Neuronal stem cell (in vitro differentiated cells): Measurements from ENCODE around the gene MYLK3.

Source experiments
- DNase-seq: peaks from one replicate; pipeline ENCODE4 v3.0.0-alpha.2; 2013; ENCODE audit warnings: low spot score
- H2AFZ ChIP-seq: one replicate; pipeline ENCODE4 v1.6.1; 2013; ENCODE audit warnings: mild to moderate bottlenecking, low read length, inconsistent platforms
- H2AK5ac ChIP-seq: 2 replicates; pipeline ENCODE4 v1.6.1; 2013; ENCODE audit warnings: low read depth, mild to moderate bottlenecking, inconsistent platforms, low read length, moderate library complexity, mixed read lengths
- H2BK120ac ChIP-seq: 2 replicates; pipeline ENCODE4 v1.6.1; 2013; ENCODE audit warnings: low read depth, mild to moderate bottlenecking, inconsistent platforms, low read length, moderate library complexity, mixed read lengths
- H2BK12ac ChIP-seq: one replicate; pipeline ENCODE4 v1.6.1; 2013; ENCODE audit warnings: low read length, inconsistent platforms
- H2BK15ac ChIP-seq: 2 replicates; pipeline ENCODE4 v1.6.1; 2013; ENCODE audit warnings: mild to moderate bottlenecking, low read length, inconsistent platforms, mixed read lengths
- H2BK5ac ChIP-seq: one replicate; pipeline ENCODE4 v1.6.1; 2013; ENCODE audit warnings: inconsistent platforms, mild to moderate bottlenecking, low read length, moderate library complexity
- H3K14ac ChIP-seq: one replicate; pipeline ENCODE4 v1.6.1; 2013; ENCODE audit warnings: low read length, inconsistent platforms
- H3K18ac ChIP-seq: 2 replicates; pipeline ENCODE4 v1.6.1; 2013; ENCODE audit warnings: low read length, inconsistent platforms
- H3K23ac ChIP-seq: 2 replicates; pipeline ENCODE4 v1.6.1; 2013; ENCODE audit warnings: low read depth, mild to moderate bottlenecking, mixed read lengths, low read length, inconsistent platforms; ENCODE audit not compliant: poor library complexity
- H3K27ac ChIP-seq: replicated peaks from 3 replicates; pipeline ENCODE4 v1.5.1; 2013; ENCODE audit warnings: low read length, inconsistent platforms
- H3K27me3 ChIP-seq, 3 experiments: 2 replicates each; pipeline ENCODE4 v1.6.1; 2013; ENCODE audit warnings: low read length in 3 of 3, mild to moderate bottlenecking in 2 of 3, inconsistent platforms in 1 of 3, low read depth in 1 of 3, mixed read lengths in 1 of 3, moderate library complexity in 1 of 3; ENCODE audit not compliant: control insufficient read depth in 3 of 3, insufficient read depth in 3 of 3
- H3K36me3 ChIP-seq, 2 donors: replicated peaks in 1 of 2; 2 replicates each; pipeline ENCODE4 v1.6.1; 2013; ENCODE audit warnings: low read length in 2 of 2; ENCODE audit not compliant: control insufficient read depth in 2 of 2, insufficient read depth in 2 of 2
- H3K4ac ChIP-seq: 2 replicates; pipeline ENCODE4 v1.6.1; 2013; ENCODE audit warnings: inconsistent platforms, mild to moderate bottlenecking, low read length, moderate library complexity
- H3K4me1 ChIP-seq, 2 donors: 1 replicate in 1 of 2; 2 replicates in 1 of 2; pipeline ENCODE4 v1.6.1; 2013; ENCODE audit warnings: low read length in 2 of 2, low read depth in 1 of 2; ENCODE audit not compliant: control insufficient read depth in 2 of 2, insufficient read depth in 1 of 2
- H3K4me2 ChIP-seq: one replicate; pipeline ENCODE4 v1.6.1; 2013; ENCODE audit warnings: mild to moderate bottlenecking, low read length, inconsistent platforms; ENCODE audit not compliant: insufficient read depth, poor library complexity, severe bottlenecking
- H3K4me3 ChIP-seq, 2 donors: 2 replicates each; pipeline ENCODE4 v1.5.1; 2013; ENCODE audit warnings: low read length in 2 of 2, mild to moderate bottlenecking in 2 of 2, inconsistent platforms in 1 of 2, moderate library complexity in 1 of 2
- H3K79me1 ChIP-seq: one replicate; pipeline ENCODE4 v1.6.1; 2013; ENCODE audit warnings: low read depth, mild to moderate bottlenecking, inconsistent platforms, low read length, moderate library complexity
- H3K9ac ChIP-seq: one replicate; pipeline ENCODE4 v1.6.1; 2013; ENCODE audit warnings: mild to moderate bottlenecking, low read depth, low read length, inconsistent platforms; ENCODE audit not compliant: poor library complexity
- H3K9me3 ChIP-seq, 2 donors: replicated peaks in 1 of 2; 2 replicates each; pipeline versions ENCODE3 to v1.6.1; 2013; ENCODE audit warnings: low read length in 2 of 2, mild to moderate bottlenecking in 2 of 2, inconsistent platforms in 1 of 2, low read depth in 1 of 2, mixed read lengths in 1 of 2, moderate library complexity in 1 of 2; ENCODE audit not compliant: control insufficient read depth in 2 of 2, insufficient read depth in 1 of 2
- H4K8ac ChIP-seq: one replicate; pipeline ENCODE4 v1.6.1; 2013; ENCODE audit warnings: low read depth, mild to moderate bottlenecking, inconsistent platforms, low read length, moderate library complexity
- H4K91ac ChIP-seq: one replicate; pipeline ENCODE4 v1.6.1; 2013; ENCODE audit warnings: low read length, low read depth, mild to moderate bottlenecking, inconsistent platforms; ENCODE audit not compliant: poor library complexity
- WGBS, 2 donors: extraction: QIAGEN DNeasy Blood & Tissue Kit; methylation state at CpG; one replicate each; pipeline ENCODE4 v1.1.7; 2013; ENCODE audit warnings: missing lambda C conversion rate in 2 of 2, mixed read lengths in 1 of 2; ENCODE audit not compliant: insufficient read length in 2 of 2, insufficient replicate concordance in 1 of 2; ENCODE audit errors: extremely low coverage in 2 of 2; 5-methylcytosine and 5-hydroxymethylcytosine counted together

The MYLK3 gene

GRCh38 chr16:46759309-46759708 lies 11.2 kb upstream of the MYLK3 start:
- Histone ChIP-seq H3K18ac (no peak overlapping the region), H2AK5ac (no peak overlapping the region), H3K9ac (no peak overlapping the region), H4K91ac (no peak overlapping the region), H4K8ac (no peak overlapping the region), H2BK15ac (no peak overlapping the region), H3K27ac (no peak overlapping the region), H2BK12ac (no peak overlapping the region), H3K4ac (no peak overlapping the region), H3K4me1 (peaks cover 9 to 11% of the 10 kb centered on the region in 2 donors), H3K14ac (no peak overlapping the region), H3K23ac (no peak overlapping the region), H3K27me3 (no peaks in the 10 kb centered on the region), H2BK120ac (no peak overlapping the region), H3K4me2 (no peak overlapping the region), H3K79me1 (no peaks in the 10 kb centered on the region), H3K4me3 (no peak overlapping the region), H2AFZ (no peak overlapping the region), H3K36me3 (no peaks in the 10 kb centered on the region), H3K9me3 (no peaks in the 10 kb centered on the region), H2BK5ac (no peak overlapping the region)
- DNase-seq: no peak
- WGBS, 2 donors: no CpG with 5 or more reads among the region's 5 CpGs

- H2AK5ac ChIP-seq: peak overlapping the region; percentile 36
- WGBS, 2 donors: no CpG with 5 or more reads among the region's 21 CpGs
- H2BK15ac ChIP-seq: peak overlapping the region; percentile 38
- H3K4me1 ChIP-seq: peaks cover 9 to 11% of the 10 kb centered on the region in 2 donors
- H3K4ac ChIP-seq: no peak overlapping the region
- no peaks in the 10 kb centered on the region for H3K36me3 ChIP-seq
- no peaks in the 10 kb centered on the region for H3K79me1 ChIP-seq
- H4K8ac ChIP-seq: peak overlapping the region; percentile 8
- peak overlapping the region; percentile 67 for H3K18ac ChIP-seq
- no peak overlapping the region for H3K23ac ChIP-seq
- H3K4me2 ChIP-seq: no peak overlapping the region
- H3K14ac ChIP-seq: no peak overlapping the region
- H3K27me3 ChIP-seq: no peaks in the 10 kb centered on the region
- peak overlapping the region; percentile 49 for H2BK12ac ChIP-seq
- no peak overlapping the region for H4K91ac ChIP-seq
- DNase-seq: no peak
- no peak overlapping the region for H3K9ac ChIP-seq
- H2BK5ac ChIP-seq: no peak overlapping the region
- no peak overlapping the region for H2BK120ac ChIP-seq
- no peak overlapping the region for H3K4me3 ChIP-seq
- H3K9me3 ChIP-seq: no peaks in the 10 kb centered on the region
- H3K27ac ChIP-seq: no peak overlapping the region
- peak overlapping the region; percentile 67 for H2AFZ ChIP-seq
Measured at GRCh38 chr16:46757339-46758050, 9.4 kb upstream of the MYLK3 start.

DNA sequence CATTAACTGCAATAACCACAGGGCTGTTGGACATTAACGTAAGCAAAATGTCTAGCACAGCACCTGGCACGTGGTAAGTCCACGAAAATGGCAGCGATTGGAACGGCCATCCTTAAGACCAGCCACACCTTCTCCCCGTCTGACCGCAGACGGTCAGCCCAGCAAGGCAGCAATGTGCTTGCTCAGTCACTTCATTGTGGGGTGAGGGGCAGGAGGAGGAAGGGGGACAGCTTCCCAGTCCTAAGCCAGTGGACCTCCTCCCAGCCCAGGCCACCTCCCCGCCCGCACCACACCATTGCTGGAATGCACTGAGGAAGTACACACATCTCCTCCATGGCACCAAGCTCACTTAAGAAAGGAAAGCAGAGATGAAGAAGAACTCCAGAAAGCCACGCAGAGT lies 8.6 kb upstream of the MYLK3 start:
- Histone ChIP-seq H3K9ac (no peak overlapping the region), H3K4me2 (no peak overlapping the region), H3K79me1 (no peaks in the 10 kb centered on the region), H3K14ac (no peak overlapping the region), H2AFZ (no peak overlapping the region), H4K91ac (no peak overlapping the region), H3K4ac (no peak overlapping the region), H2BK120ac (no peak overlapping the region), H2AK5ac (no peak overlapping the region), H3K36me3 (no peaks in the 10 kb centered on the region), H2BK5ac (no peak overlapping the region), H3K4me3 (no peak overlapping the region), H3K4me1 (peaks cover 9 to 11% of the 10 kb centered on the region in 2 donors), H2BK12ac (no peak overlapping the region), H2BK15ac (no peak overlapping the region), H4K8ac (no peak overlapping the region), H3K18ac (no peak overlapping the region), H3K23ac (no peak overlapping the region), H3K9me3 (no peaks in the 10 kb centered on the region), H3K27ac (no peak overlapping the region), H3K27me3 (no peaks in the 10 kb centered on the region)
- no CpG with 5 or more reads among the region's 11 CpGs for WGBS, 2 donors
- DNase-seq: no peak

GRCh38 chr16:46753015-46753414 lies 4.9 kb upstream of the MYLK3 start:
- no peak for DNase-seq
- Histone ChIP-seq H3K4ac (no peak overlapping the region), H4K8ac (no peak overlapping the region), H3K14ac (no peak overlapping the region), H3K23ac (no peak overlapping the region), H3K18ac (no peak overlapping the region), H3K27ac (no peak overlapping the region), H3K4me2 (no peak overlapping the region), H3K4me1 (peaks cover 14 to 18% of the 10 kb centered on the region in 2 donors), H2BK12ac (no peak overlapping the region), H3K27me3 (no peaks in the 10 kb centered on the region), H2BK5ac (no peak overlapping the region), H2BK15ac (no peak overlapping the region), H2AFZ (no peak overlapping the region), H2BK120ac (no peak overlapping the region), H3K79me1 (no peaks in the 10 kb centered on the region), H3K9me3 (no peaks in the 10 kb centered on the region), H3K9ac (no peak overlapping the region), H3K4me3 (no peak overlapping the region), H2AK5ac (no peak overlapping the region), H3K36me3 (no peaks in the 10 kb centered on the region), H4K91ac (no peak overlapping the region)
- WGBS, 2 donors: no CpG with 5 or more reads among the region's 5 CpGs
